ENCODE measurements around the gene OR4E2.

DNA sequence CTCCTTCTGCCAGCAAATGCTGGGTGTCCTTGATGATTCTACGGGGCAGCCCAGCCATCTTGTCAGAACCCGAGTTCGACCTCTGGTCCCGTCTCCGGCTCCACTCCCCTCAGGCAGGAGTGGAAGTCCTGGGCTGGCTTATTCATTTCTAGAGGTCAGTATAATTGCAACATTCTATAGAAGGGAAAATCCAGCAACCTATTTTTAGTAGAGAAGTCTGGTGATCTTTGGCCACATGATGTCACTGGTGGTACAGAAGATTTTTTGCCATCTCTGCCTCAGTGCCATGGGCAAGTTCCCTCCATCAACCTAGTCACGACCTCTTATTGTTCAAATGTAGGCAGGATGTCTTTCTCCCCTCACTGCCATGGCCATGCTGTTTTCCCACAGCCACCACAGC, 41.3 kb upstream of the OR4E2 start:
- TF ChIP-seq POLR2AphosphoS5 (IDR thresholded peaks at IDR 0.05; ENCODE audit: low read depth, low read length) (no peak), EP300 (IDR thresholded peaks at IDR 0.05; ENCODE audit: borderline replicate concordance in 1 of 2, low read depth in 1 of 2, low read length in 1 of 2) (no peak), USF2 (IDR thresholded peaks at IDR 0.05; ENCODE audit: borderline replicate concordance, low read depth, low read length) (no peak), TAF1 (IDR thresholded peaks at IDR 0.05; ENCODE audit: borderline replicate concordance, low read depth, low read length) (no peak), MAX (IDR thresholded peaks at IDR 0.05; ENCODE audit: low read depth) (no peak), RCOR1 (IDR thresholded peaks at IDR 0.05; ENCODE audit: low read length) (no peak), RAD21 (IDR thresholded peaks at IDR 0.05; ENCODE audit: low read length) (no peak), EZH2phosphoT487 (IDR thresholded peaks at IDR 0.05; ENCODE audit: borderline replicate concordance, low read depth) (no peak), PBX3 (IDR thresholded peaks at IDR 0.05) (no peak), SIN3A (IDR thresholded peaks at IDR 0.05; ENCODE audit: borderline replicate concordance, low read depth, low read length) (no peak), YY1 (IDR thresholded peaks at IDR 0.05; ENCODE audit: low read depth) (no peak)
- TF ChIP-seq, protein P1, sequence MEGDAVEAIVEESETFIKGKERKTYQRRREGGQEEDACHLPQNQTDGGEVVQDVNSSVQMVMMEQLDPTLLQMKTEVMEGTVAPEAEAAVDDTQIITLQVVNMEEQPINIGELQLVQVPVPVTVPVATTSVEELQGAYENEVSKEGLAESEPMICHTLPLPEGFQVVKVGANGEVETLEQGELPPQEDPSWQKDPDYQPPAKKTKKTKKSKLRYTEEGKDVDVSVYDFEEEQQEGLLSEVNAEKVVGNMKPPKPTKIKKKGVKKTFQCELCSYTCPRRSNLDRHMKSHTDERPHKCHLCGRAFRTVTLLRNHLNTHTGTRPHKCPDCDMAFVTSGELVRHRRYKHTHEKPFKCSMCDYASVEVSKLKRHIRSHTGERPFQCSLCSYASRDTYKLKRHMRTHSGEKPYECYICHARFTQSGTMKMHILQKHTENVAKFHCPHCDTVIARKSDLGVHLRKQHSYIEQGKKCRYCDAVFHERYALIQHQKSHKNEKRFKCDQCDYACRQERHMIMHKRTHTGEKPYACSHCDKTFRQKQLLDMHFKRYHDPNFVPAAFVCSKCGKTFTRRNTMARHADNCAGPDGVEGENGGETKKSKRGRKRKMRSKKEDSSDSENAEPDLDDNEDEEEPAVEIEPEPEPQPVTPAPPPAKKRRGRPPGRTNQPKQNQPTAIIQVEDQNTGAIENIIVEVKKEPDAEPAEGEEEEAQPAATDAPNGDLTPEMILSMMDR (IDR thresholded peaks at IDR 0.05) = no peak
- TF ChIP-seq, protein P2, sequence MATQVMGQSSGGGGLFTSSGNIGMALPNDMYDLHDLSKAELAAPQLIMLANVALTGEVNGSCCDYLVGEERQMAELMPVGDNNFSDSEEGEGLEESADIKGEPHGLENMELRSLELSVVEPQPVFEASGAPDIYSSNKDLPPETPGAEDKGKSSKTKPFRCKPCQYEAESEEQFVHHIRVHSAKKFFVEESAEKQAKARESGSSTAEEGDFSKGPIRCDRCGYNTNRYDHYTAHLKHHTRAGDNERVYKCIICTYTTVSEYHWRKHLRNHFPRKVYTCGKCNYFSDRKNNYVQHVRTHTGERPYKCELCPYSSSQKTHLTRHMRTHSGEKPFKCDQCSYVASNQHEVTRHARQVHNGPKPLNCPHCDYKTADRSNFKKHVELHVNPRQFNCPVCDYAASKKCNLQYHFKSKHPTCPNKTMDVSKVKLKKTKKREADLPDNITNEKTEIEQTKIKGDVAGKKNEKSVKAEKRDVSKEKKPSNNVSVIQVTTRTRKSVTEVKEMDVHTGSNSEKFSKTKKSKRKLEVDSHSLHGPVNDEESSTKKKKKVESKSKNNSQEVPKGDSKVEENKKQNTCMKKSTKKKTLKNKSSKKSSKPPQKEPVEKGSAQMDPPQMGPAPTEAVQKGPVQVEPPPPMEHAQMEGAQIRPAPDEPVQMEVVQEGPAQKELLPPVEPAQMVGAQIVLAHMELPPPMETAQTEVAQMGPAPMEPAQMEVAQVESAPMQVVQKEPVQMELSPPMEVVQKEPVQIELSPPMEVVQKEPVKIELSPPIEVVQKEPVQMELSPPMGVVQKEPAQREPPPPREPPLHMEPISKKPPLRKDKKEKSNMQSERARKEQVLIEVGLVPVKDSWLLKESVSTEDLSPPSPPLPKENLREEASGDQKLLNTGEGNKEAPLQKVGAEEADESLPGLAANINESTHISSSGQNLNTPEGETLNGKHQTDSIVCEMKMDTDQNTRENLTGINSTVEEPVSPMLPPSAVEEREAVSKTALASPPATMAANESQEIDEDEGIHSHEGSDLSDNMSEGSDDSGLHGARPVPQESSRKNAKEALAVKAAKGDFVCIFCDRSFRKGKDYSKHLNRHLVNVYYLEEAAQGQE (IDR thresholded peaks at IDR 0.05; ENCODE audit: low read depth, low read length) = no peak

Data from SK-N-SH (cell line).